Anterior cingulate cortex (tissue), 58 donors: ENCODE measurements around the gene INPP5A.
"Not testable (repeated sequence)": the region's sequence is repeated elsewhere in the genome, so short reads cannot be mapped to it uniquely, and the experiment has no call there.

ENCODE experiments used
- DNase-seq, 58 donors: peaks; one replicate each; lab custom pipeline; 2025; lab: John Stamatoyannopoulos, UW

INPP5A gene

DNA sequence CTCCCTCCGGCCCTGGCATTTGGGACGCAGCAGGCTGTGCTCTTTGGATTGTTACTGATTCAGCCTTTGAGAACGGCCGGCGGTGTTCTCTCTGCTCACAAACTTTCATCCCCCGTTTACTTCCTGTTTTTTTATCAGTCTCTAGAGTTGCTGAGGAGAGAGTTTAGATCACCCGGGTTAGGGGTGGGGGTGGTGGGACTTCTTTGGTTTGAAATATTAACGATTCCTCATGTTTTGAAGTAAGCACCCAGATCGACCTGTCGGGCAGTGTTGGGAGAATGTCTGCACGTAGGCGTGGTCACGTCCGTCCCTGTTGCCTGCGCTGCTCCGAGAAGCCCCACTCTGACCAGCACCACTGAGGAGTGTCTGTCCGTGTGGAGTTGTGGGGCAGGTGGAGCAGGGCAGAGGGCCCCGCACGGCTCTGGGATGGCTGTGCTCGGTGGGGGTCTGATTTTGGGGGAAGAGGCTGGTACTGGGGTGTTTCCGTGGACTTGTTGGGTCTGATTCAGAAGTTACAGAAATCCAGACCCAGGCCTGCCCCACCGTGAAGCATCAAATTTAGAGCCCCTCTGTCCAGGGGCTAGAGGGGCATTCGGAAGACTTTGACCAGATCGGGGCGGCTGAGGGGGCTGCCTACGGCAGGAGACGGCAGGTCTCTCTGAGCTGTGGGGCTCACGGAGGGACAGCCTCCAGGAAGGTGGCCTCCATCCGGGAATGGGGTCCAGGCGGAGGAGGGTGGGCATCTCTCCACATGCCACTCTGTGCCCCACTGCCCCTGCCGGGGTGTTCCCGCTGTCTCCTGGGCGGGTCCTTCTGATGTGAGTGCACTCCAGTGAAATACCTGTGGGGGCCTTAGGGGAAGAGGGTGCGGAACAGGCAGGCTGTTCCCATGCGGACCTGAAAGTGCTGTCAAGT is 7.4 kb downstream of the INPP5A start:
- DNase-seq, result no peak

DNA sequence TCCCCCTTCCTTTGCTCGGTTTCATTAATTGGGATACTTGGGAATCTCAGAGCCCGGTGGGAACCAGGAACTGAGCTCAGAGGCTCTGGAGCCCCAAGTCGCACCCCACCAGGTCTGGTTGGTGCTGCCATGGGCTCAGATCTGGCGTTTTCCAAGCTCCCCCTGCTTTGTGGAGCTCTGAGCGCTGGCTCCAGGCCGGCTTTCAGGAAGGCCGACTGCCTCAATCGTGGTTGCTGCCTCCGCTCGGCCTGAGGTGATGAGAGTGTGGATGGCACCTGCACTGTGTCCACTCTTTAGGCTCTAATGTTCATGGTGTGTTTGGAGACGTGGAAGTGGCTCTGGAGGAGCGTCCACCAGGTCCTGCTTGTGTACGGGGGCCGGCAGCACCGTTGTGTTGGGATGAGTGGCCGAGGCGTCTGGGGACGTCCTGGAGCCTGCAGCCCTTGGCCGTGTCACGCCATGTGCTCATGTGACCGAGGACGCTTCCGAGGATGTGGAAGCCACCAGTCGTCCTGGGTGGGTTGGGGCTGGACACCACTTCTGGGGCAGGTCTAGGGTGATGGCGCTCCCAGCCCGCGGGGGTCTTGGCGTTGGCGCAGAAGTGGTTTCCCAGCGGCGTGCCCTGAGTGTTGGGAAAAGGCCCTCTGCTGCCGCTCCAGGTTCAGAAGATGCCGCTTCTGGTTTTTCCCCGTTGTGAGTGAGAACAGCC is 8.2 kb downstream of the INPP5A start:
- DNase-seq, result no peak

DNA sequence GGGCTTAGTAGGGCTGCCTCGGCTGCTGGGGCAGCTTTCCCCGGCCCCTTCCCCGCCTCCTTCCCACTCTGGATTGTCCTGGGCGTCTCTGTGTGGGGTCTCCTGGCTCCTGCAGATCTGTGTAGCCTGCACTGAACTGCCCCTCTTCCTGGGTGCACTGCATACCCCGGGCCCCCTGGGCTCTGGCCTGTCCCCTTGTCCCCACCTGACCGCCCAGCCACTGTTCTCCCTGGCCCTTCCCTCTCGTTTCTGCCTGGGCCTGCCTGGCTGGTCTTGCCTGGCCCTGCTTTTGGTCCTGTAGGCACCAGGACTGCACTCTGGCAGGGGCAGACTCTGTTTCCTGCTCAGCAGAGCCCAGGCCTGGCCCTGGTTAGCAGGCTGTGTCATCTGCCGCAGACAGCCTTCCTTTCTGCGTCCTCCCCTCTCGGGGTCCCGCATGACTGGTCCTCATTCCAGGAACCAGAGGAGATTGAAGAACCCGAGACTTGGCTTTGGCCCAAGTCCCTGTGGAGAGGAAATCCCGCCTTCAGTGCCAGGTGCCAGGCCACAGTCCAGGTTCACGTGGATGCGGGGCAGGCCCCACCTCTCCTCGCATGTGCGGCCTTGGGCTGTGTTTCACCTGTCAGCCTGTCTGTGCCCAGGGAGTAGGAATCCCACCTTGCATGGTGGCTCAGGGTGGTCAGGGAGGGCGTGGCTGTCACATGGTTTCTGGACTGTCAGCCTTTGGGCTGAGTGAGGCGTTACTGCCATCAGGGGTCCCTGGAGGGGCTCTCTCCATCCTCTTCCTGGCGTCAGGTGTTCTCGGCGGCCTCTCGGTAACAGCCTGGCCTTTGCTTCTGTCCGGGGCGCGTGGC is 9.2 kb downstream of the INPP5A start:
- peak in 1 of 58 donors; percentile 19 for DNase-seq

DNA sequence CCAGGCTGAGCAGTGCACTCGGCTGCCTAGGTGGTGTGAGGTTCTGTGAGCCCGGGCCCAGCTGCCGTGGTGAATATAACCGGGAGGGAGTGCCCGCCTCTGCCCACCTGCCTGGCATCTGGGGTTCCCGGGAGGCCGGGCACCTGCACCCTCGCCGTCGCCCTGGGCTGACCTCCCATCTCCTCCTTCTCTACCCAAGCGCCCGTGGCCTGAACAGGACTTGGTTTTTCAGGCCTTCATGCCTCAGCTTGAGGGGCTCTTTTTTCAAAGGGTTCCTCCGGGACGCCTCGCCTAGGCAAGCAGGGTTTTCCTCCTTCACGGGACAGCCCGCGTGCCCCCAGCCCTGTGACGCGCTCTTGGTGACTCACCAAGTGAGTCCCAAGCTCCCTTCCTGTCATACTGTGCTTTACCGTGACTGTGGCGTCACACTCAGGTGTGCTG is 9.9 kb downstream of the INPP5A start:
- DNase-seq, result no peak

DNA sequence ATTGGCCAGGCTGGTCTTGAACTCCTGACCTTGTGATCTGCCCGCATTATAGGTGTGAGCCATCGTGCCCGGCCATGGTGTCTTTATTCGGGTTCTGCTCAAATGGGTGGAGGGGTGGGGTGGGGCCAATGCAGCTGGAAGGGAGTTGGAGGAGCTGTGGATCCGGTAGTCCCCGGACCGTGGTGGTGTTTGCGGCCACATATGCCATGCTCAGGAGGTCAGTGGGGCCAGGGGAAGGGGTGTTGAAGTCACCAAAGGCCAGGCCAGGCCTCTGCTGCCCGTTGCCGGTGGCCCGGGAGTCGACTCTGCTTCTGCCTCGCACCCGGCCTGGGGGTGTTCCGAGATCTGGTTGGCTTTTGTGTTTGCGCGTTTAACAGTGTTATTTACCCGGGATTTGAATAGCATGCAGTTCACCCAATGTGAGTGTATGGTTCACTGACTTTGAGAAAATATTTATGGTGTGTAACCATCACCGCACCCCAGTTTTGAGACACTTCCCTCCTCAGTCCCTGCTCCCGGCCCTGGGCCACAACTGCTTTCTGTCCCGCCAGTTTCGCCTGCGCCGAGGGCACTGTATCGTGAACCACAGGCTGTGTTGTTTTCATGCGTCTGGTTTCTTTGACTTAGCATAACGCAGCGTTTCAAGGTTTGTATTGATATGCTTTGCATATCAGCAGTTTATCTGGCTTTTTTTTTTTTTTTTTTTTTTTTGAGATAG is 10.7 kb downstream of the INPP5A start:
- no peak for DNase-seq

DNA sequence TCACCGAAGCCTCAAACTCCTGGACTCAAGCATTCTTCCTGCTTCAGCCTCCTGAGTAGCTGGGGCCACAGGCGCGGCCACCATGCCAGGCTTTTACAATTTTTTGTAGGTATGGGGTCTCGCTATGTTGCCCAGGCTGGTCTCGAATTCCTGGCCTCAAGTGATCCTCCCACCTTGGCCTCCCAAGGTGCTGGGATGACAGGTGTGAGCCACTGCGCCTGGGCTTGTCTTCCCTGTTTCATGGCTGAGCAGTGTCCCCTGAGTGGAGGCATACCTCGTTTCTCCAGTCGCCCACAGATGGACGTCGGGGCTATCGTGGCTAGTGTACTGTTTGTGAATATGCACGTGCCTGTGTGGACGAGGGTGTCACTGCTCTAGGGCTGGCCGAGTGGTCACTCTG is 11.3 kb downstream of the INPP5A start:
- DNase-seq, result no peak

DNA sequence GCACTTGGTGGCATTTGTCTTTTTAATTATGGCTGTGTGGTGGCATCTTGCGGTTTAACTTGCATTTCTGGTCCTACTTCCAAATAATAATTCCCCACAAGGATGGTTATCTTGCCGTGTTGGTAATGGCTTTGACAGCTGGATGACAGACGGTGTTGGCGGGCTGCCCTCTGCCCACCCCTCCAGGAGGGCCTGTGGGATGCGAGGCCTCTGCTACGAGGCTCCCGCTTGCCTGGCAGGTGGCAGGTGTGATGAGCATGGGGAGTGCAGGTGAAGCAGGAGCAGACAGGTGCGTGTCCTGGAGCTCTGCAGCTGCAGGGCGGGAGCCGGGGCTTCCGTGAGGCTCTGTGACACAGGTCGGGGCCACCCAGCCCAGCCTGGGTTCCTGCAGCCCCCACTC is 11.8 kb downstream of the INPP5A start:
- no peak for DNase-seq

DNA sequence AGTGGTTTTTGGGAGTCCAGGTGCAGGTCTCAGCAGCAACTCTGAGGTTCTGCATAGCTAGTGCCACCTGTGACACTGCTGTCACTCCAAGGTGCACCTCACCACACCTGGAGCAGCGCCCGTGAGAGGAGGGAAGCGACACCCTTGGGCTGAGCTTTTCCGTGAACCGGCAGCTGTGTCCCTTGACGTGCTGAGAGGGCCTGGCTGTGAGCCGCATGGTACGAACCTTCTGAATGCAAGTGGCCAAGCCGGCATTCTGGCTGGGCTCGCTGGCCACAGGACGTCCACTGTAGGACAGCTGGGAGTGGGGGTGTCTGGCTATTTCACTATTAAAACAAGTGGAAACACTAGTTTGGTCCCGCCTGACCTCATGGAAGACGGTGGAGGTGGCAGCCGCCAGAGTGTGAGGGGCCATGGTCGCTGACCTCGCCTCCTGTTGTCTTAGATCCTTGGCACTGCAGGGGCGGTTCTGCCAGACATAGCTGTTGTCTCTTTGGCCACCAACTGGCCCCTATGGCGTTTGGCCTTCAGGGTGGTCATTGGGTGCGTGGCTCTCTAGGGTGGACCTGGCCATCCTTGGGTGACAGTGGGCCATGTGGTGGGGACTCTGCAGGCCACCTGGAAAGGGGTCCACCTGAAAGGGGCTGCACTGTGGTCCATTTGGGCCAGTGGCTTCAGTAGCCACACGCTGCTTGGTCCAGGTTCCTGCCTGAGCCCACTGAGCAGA is 12.9 kb downstream of the INPP5A start:
- no peak for DNase-seq

DNA sequence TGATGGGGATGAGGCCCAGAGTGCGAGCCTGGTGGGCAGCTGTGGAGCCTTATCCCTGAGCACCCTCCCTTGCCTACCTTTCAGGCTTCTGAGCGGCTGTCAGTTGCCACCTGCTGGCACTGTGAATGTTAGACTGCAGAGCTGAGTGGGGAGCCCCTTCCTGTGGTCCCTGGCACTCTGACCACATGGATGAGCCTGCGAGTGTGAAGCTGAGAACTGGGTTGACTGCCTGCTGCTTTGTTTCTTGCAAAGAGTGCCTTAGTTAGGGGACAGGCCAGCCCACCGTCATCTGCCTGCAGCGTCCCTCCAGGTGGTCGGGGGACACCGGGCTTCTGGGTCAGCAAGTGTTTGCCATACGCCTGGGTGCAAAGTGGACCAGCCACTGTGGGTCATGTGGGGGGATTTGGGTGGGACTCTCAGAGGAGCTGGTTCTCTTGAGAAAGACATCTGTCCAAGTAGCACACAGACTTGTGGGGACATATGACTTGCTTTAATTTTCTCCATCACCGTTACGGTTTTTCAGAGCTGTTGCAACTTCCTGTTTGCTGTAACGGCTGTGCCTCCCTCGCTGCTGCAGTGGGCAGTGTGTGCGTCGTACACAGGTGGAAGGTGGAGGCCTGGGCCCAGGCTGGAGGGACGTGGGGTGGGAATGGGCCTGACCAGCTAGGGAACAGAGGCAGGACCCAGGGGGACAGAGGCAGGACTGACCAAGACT is 13.7 kb downstream of the INPP5A start:
- no peak for DNase-seq

DNA sequence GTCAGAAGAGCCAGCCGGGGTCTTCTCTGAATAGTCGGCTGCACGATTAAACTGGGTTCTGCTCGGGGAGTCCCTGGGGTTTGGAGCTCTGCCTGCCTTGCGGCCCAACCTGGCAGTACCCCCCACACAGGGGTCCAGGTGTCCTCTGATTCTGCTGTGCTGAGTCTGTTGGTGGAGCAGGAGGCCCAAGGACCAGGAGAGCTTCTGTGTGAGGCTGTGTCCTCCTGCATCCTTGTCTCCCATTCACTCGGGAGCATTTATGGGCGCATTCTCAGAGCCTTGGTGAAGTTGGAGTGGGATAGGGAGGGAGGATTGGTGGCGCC is 14.2 kb downstream of the INPP5A start:
- no peak for DNase-seq

DNA sequence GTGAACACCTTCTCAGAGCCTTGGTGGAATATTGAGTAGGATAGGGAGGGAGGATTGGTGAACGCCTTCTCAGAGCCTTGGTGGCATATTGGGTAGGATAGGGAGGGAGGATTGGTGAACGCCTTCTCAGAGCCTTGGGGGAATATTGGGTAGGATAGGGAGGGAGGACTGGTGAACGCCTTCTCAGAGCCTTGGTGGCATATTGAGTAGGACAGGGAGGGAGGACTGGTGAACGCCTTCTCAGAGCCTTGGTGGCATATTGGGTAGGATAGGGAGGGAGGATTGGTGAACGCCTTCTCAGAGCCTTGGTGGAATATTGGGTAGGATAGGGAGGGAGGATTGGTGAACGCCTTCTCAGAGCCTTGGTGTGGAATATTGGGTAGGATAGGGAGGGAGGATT is 15.0 kb downstream of the INPP5A start:
- DNase-seq, result not testable (repeated sequence)

DNA sequence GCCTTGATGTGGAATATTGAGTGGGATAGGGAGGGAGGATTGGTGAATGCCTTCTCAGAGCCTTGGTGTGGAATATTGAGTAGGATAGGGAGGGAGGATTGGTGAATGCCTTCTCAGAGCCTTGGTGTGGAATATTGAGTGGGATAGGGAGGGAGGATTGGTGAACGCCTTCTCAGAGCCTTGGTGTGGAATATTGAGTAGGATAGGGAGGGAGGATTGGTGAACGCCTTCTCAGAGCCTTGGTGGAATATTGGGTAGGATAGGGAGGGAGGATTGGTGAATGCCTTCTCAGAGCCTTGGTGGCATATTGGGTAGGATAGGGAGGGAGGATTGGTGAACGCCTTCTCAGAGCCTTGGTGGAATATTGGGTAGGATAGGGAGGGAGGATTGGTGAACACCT is 16.0 kb downstream of the INPP5A start:
- not testable (repeated sequence) for DNase-seq

DNA sequence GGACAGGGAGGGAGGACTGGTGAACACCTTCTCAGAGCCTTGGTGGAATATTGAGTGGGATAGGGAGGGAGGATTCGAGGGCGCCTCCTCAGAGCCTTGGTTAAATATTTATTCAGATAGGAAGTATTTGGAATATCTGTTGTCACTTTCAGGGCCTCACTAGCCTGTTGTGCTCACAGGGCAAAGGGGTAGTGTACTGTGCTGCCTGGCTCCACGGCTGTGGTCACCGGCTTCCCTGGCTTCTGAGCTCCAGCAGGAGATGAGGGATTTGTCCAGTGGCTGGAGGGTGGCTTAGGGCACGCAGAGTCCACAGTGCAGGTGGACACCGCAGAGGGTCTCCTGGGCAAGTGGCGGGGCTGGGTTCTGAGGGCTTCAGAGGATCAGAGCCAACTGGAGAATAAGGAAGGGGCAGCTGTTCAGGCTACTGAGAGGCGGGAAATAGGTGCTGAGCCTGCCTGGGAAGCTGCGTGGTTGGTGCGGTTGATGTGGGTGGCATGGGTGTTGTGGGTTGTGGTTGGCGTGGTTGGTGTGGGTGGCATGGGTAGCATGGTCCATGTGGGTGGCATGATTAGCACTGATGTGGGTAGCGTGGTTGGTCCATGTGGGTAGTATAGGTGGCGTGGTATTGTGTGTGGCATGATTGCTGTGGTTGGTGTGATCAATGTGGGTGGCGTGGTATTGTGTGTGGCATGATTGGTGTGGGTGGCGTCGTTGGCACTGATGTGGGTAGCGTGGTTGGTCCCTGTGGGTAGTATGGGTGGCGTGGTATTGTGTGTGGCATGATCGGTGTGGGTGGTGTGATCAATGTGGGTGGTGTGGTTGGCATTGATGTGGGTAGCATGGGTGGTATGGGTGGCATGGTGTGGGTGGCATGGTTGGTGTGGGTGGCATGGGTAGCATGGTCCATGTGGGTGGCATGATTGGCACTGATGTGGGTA is 16.7 kb downstream of the INPP5A start:
- DNase-seq, result no peak

DNA sequence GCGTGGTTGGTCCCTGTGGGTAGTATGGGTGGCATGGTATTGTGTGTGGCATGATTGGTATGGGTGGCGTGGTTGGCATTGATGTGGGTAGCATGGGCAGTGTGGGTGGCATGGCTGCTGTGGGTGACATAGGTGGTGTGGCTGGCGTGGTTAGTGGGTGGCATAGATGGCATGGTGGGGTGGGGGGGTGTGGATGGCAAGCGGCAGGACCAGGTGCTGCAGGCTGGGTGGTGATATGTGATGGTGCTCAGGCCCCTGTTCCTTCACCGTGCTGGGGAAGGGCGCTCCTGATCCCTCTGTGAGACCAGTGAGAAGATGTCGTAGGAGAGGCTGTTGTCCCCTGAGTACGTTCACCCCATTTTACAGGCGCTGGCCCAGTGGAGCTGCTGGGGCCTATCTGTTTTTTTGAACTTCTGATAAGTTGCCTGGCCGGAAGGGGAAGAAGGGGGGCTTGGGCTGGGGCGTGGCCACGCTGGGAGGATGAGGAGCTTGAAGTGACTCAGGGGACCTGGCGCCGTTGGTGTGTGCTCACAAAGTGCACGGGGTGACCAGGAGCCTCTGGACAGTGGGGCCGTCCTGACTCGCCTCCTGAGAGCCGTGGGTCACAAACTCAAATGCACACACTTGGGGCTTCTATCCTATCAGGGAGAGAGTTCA is 17.5 kb downstream of the INPP5A start:
- DNase-seq, result no peak

DNA sequence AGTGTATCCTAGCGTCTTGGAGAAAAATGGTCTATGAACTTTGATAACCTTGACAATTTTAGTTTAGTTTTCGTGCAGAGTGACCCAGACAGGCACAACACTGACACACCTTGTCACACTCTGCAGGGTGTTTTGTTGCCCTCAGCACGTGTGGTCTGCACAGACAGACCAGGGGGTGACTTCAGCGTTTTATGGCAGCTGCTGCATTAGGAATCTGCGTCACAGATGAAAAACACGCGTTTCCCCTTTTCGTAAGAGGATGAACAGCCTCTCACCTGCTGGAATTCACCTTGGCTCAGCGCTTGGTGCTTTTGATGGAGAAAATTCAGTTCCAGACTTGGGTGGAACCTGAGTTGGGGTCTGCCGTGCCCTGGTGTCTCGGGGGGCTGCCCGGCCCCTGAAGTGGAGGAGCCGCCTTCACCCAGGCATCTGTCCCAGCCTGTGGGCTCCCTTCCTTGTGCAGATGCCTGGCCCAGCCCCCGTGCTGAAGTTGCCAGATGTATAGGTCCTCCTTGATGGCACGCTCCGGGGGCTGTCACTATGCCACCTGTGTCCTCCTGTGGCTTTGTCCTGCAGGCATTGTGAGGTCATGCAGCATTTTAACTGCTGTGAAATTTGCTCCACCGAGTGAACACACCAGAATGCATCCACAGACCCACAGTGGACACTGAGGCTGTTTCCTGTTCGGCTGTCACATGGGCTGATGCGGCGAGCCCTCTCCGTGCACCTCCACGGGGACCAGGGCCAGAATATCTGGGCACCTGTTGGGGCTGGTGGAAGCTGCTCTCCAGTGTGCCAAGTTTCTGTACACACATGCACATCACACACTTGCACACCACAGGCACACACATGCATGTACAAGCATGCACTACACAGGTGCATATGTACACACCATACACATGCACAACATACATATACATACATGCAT is 18.3 kb downstream of the INPP5A start:
- no peak for DNase-seq

DNA sequence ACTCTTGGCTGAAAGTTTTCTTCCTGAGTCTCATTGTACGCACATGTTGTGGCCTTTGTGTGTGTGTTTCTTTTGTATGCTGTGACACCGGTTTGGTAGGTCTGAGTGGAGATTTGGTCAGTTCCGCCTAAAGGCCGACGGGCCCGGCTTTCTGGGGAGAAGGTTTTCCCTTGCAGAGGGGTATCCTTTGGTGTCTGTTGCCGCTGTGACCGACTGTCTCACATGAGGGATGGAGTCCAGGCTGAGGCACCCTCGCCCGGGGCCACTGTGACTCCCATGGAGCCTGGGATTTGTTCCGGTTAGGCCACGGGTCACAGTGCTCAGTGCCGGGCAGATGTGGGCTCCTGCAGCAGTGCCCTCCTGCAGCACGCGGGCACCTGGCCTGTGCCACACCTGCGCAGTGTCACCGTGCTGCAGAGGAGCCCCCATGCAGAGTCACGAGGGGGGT is 19.4 kb downstream of the INPP5A start:
- DNase-seq, result no peak
